HepG2 (cell line): ENCODE measurements around the gene GYS1. TPM values are rescaled to one million over a fixed set of nuclear protein-coding genes. Genes with fewer than 3 reads are reported as not detected.

Experiments
- ELF3 ChIP-seq: IDR thresholded peaks from 2 replicates; pipeline ENCODE4 v1.6.1; 2016; ENCODE audit warnings: missing genetic modification reagents, missing compliant biosample characterization
- FOXA3 ChIP-seq: IDR thresholded peaks from 2 replicates; pipeline ENCODE4 v1.6.1; 2016; ENCODE audit warnings: missing genetic modification reagents, missing compliant biosample characterization
- GRHL1 ChIP-seq: sonication (generic); formaldehyde crosslinking; conservative IDR thresholded peaks from 2 replicates; pipeline ENCODE4 v1.8.0; 2022; ENCODE audit warnings: missing genetic modification reagents
- KLF11 ChIP-seq: IDR thresholded peaks from 2 replicates; pipeline ENCODE4 v1.6.1; 2016; ENCODE audit warnings: missing compliant biosample characterization
- LBX2 ChIP-seq: sonication (generic); formaldehyde crosslinking; IDR thresholded peaks from 2 replicates; pipeline ENCODE4 v1.5.0; 2020; ENCODE audit warnings: missing genetic modification reagents, mild to moderate bottlenecking, borderline replicate concordance
- MAFF ChIP-seq: IDR thresholded peaks from 2 replicates; pipeline ENCODE4 v1.6.1; 2011; ENCODE audit warnings: low read depth, low read length, improper control_type of control experiment
- MIER3 ChIP-seq: IDR thresholded peaks from 2 replicates; pipeline ENCODE4 v1.6.1; 2016; ENCODE audit warnings: missing compliant biosample characterization, borderline replicate concordance
- POLR2AphosphoS2 ChIP-seq: IDR thresholded peaks from 2 replicates; pipeline ENCODE4 v1.6.1; 2011; ENCODE audit warnings: low read depth, low read length, improper control_type of control experiment
- REL ChIP-seq: sonication (generic); formaldehyde crosslinking; conservative IDR thresholded peaks from 2 replicates; pipeline ENCODE4 v1.8.0; 2022; ENCODE audit warnings: mild to moderate bottlenecking, missing genetic modification reagents, moderate library complexity
- SP5 ChIP-seq: IDR thresholded peaks from 2 replicates; pipeline ENCODE4 v1.6.1; 2016; ENCODE audit warnings: low read depth, borderline replicate concordance
- TARDBP ChIP-seq: sonication (generic); formaldehyde crosslinking; IDR thresholded peaks from 2 replicates; pipeline ENCODE4 v1.8.0; 2022; ENCODE audit warnings: mild to moderate bottlenecking, missing genetic modification reagents
- TP53 ChIP-seq: sonication (generic); formaldehyde crosslinking; conservative IDR thresholded peaks from 2 replicates; pipeline ENCODE4 v1.4.0; 2020; ENCODE audit warnings: missing genetic modification reagents
- ZNF562 ChIP-seq: sonication (generic); formaldehyde crosslinking; IDR thresholded peaks from 2 replicates; pipeline ENCODE4 v1.8.0; 2022; ENCODE audit warnings: missing genetic modification reagents, borderline replicate concordance
- ZSCAN21 ChIP-seq: sonication (generic); formaldehyde crosslinking; IDR thresholded peaks from 2 replicates; pipeline ENCODE4 v1.8.0; 2022; ENCODE audit warnings: mild to moderate bottlenecking, missing genetic modification reagents, moderate library complexity, borderline replicate concordance
- ZSCAN25 ChIP-seq: sonication (generic); formaldehyde crosslinking; IDR thresholded peaks from 2 replicates; pipeline ENCODE4 v1.8.0; 2022; ENCODE audit warnings: mild to moderate bottlenecking, missing genetic modification reagents
- polyA plus RNA-seq, 8 experiments: library from polyadenylated mRNA; depleted of rRNA in 3 of 8; stranded (reverse) in 7 of 8; unstranded in 1 of 8; fragments of >200 nt; fragmentation: Illumina TruSeq in 4 of 8; extraction: Trizol in 4 of 8; gene quantifications; 2 replicates each; pipeline versions ENCODE4 v1.2.1 to v1.2.3, GENCODE V29; 2011 to 2016; ENCODE audit warnings: low read depth in 4 of 8, missing spikeins in 1 of 8, mixed read lengths in 1 of 8; ENCODE audit not compliant: insufficient read depth in 1 of 8
- total RNA-seq, 5 experiments: library from RNA; depleted of rRNA; stranded (reverse); fragments of >200 nt; fragmentation: Illumina TruSeq; extraction: Trizol; gene quantifications; 2 replicates each; pipeline ENCODE4 v1.2.3, GENCODE V29; 2016; ENCODE audit warnings: low read depth in 1 of 5
- TF ChIP-seq, protein P1 (sequence below): sonication (generic); formaldehyde crosslinking; IDR thresholded peaks from 2 replicates; pipeline ENCODE4 v1.5.1; 2020; ENCODE audit warnings: mild to moderate bottlenecking, missing genetic modification reagents, borderline replicate concordance
- TF ChIP-seq, protein P2 (sequence below): sonication (generic); formaldehyde crosslinking; IDR thresholded peaks from 2 replicates; pipeline ENCODE4 v1.9.0; 2022; ENCODE audit warnings: low read depth, missing genetic modification reagents

Gene GYS1
- total and polyA plus RNA-seq, 2 of the 13 experiments (the other 11 are each of a cell fraction or from before 2014, with no cell fraction given): 18.4 to 42.1 TPM

- TF ChIP-seq LBX2 (CRISPR knock-in tag) (no peak), FOXA3 (no peak; the same call in none of the 2 replicates), REL (peak; percentile 43; the same call in 1 of the 2 replicates), MAFF (peak; percentile 98), TP53 (CRISPR knock-in tag) (no peak), ELF3 (CRISPR knock-in tag) (peak; percentile 23; the same call in 1 of the 2 replicates), ZSCAN21 (CRISPR knock-in tag) (no peak), TARDBP (CRISPR knock-in tag) (peak; percentile 43; the same call in 1 of the 2 replicates), KLF11 (CRISPR knock-in tag) (no peak), ZSCAN25 (CRISPR knock-in tag) (no peak), POLR2AphosphoS2 (no peak), ZNF562 (CRISPR knock-in tag) (no peak; the same call in 1 of the 2 replicates), MIER3 (CRISPR knock-in tag) (0 out of 2 replicates have a peak, but pooled peaks have one; percentile 25), SP5 (no peak), GRHL1 (no peak; the same call in 1 of the 2 replicates)
- TF ChIP-seq, protein P1, sequence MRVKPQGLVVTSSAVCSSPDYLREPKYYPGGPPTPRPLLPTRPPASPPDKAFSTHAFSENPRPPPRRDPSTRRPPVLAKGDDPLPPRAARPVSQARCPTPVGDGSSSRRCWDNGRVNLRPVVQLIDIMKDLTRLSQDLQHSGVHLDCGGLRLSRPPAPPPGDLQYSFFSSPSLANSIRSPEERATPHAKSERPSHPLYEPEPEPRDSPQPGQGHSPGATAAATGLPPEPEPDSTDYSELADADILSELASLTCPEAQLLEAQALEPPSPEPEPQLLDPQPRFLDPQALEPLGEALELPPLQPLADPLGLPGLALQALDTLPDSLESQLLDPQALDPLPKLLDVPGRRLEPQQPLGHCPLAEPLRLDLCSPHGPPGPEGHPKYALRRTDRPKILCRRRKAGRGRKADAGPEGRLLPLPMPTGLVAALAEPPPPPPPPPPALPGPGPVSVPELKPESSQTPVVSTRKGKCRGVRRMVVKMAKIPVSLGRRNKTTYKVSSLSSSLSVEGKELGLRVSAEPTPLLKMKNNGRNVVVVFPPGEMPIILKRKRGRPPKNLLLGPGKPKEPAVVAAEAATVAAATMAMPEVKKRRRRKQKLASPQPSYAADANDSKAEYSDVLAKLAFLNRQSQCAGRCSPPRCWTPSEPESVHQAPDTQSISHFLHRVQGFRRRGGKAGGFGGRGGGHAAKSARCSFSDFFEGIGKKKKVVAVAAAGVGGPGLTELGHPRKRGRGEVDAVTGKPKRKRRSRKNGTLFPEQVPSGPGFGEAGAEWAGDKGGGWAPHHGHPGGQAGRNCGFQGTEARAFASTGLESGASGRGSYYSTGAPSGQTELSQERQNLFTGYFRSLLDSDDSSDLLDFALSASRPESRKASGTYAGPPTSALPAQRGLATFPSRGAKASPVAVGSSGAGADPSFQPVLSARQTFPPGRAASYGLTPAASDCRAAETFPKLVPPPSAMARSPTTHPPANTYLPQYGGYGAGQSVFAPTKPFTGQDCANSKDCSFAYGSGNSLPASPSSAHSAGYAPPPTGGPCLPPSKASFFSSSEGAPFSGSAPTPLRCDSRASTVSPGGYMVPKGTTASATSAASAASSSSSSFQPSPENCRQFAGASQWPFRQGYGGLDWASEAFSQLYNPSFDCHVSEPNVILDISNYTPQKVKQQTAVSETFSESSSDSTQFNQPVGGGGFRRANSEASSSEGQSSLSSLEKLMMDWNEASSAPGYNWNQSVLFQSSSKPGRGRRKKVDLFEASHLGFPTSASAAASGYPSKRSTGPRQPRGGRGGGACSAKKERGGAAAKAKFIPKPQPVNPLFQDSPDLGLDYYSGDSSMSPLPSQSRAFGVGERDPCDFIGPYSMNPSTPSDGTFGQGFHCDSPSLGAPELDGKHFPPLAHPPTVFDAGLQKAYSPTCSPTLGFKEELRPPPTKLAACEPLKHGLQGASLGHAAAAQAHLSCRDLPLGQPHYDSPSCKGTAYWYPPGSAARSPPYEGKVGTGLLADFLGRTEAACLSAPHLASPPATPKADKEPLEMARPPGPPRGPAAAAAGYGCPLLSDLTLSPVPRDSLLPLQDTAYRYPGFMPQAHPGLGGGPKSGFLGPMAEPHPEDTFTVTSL (CRISPR knock-in tag): 0 out of 2 replicates have a peak, but pooled peaks have one; percentile 31
- TF ChIP-seq, protein P2, sequence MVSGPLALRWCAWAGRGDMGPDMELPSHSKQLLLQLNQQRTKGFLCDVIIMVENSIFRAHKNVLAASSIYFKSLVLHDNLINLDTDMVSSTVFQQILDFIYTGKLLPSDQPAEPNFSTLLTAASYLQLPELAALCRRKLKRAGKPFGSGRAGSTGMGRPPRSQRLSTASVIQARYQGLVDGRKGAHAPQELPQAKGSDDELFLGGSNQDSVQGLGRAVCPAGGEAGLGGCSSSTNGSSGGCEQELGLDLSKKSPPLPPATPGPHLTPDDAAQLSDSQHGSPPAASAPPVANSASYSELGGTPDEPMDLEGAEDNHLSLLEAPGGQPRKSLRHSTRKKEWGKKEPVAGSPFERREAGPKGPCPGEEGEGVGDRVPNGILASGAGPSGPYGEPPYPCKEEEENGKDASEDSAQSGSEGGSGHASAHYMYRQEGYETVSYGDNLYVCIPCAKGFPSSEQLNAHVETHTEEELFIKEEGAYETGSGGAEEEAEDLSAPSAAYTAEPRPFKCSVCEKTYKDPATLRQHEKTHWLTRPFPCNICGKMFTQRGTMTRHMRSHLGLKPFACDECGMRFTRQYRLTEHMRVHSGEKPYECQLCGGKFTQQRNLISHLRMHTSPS (CRISPR knock-in tag): no peak
These were observed 25.5 kb downstream of the GYS1 start (continued) for GRCh38 chr19:48967346-48968178.
